ENCODE data around the gene DEFB131A.
"Not testable (repeated sequence)": the region's sequence is repeated elsewhere in the genome, so short reads cannot be mapped to it uniquely, and the experiment has no call there.

Gene DEFB131A

GRCh38 chr4:9494256-9495035 is 50.2 kb downstream of the DEFB131A start:
- H3K9me3 ChIP-seq (ENCODE audit: control insufficient read depth, low read length); H3K27ac ChIP-seq; H3K9ac ChIP-seq; H3K4me2 ChIP-seq (ENCODE audit: low read length); H3K36me3 ChIP-seq (ENCODE audit: control insufficient read depth, insufficient read depth, low read length); H3K4me1 ChIP-seq; H3K79me2 ChIP-seq; H2AFZ ChIP-seq; H3K27me3 ChIP-seq (ENCODE audit: control insufficient read depth, insufficient read depth, low read length); H3K4me3 ChIP-seq (ENCODE audit: low read depth, low read length): not testable (repeated sequence)

- not testable (repeated sequence) for H3K79me2 ChIP-seq; H3K4me2 ChIP-seq (ENCODE audit: low read length); H3K36me3 ChIP-seq (ENCODE audit: control insufficient read depth, insufficient read depth, low read length); H3K9ac ChIP-seq; H3K9me3 ChIP-seq (ENCODE audit: control insufficient read depth, low read length); H3K4me1 ChIP-seq; H3K27ac ChIP-seq; H3K27me3 ChIP-seq (ENCODE audit: control insufficient read depth, insufficient read depth, low read length); H3K4me3 ChIP-seq (ENCODE audit: low read depth, low read length); H2AFZ ChIP-seq
- TF ChIP-seq CTCF (IDR thresholded peaks at IDR 0.05): peak; percentile 27
Observed at GRCh38 chr4:9495443-9495842, 51.2 kb downstream of the DEFB131A start.

- H3K36me3 ChIP-seq (ENCODE audit: control insufficient read depth, insufficient read depth, low read length); H3K27me3 ChIP-seq (ENCODE audit: control insufficient read depth, insufficient read depth, low read length); H3K4me1 ChIP-seq; H3K27ac ChIP-seq; H3K79me2 ChIP-seq; H3K9ac ChIP-seq; H3K9me3 ChIP-seq (ENCODE audit: control insufficient read depth, low read length): not testable (repeated sequence)
- H3K4me3 ChIP-seq (ENCODE audit: low read depth, low read length): peak overlapping the region; percentile 31
- H3K4me2 ChIP-seq (ENCODE audit: low read length): peak overlapping the region; percentile 72
- peak overlapping the region; percentile 53 for H2AFZ ChIP-seq
Observed at GRCh38 chr4:9497575-9498467, 53.6 kb downstream of the DEFB131A start.

GRCh38 chr4:9498468-9499040 is 54.3 kb downstream of the DEFB131A start:
- not testable (repeated sequence) for H3K9ac ChIP-seq; H3K36me3 ChIP-seq (ENCODE audit: control insufficient read depth, insufficient read depth, low read length); H3K27me3 ChIP-seq (ENCODE audit: control insufficient read depth, insufficient read depth, low read length); H3K27ac ChIP-seq; H3K4me1 ChIP-seq; H3K79me2 ChIP-seq; H3K9me3 ChIP-seq (ENCODE audit: control insufficient read depth, low read length)
- Histone ChIP-seq H3K4me2 (ENCODE audit: low read length) (peak overlapping the region; percentile 72), H3K4me3 (ENCODE audit: low read depth, low read length) (peak overlapping the region; percentile 31), H2AFZ (peak overlapping the region; percentile 53)

- not testable (repeated sequence) for H2AFZ ChIP-seq; H3K9ac ChIP-seq; H3K4me1 ChIP-seq; H3K27me3 ChIP-seq (ENCODE audit: control insufficient read depth, insufficient read depth, low read length); H3K27ac ChIP-seq; H3K36me3 ChIP-seq (ENCODE audit: control insufficient read depth, insufficient read depth, low read length); H3K79me2 ChIP-seq; H3K9me3 ChIP-seq (ENCODE audit: control insufficient read depth, low read length); H3K4me2 ChIP-seq (ENCODE audit: low read length); H3K4me3 ChIP-seq (ENCODE audit: low read depth, low read length)
Observed at GRCh38 chr4:9499974-9500487, 55.8 kb downstream of the DEFB131A start.

Data from parathyroid adenoma (tissue), 2 donors.